ENCODE results near the gene TDG. TPM values are rescaled to one million over a fixed set of nuclear protein-coding genes. Genes with fewer than 3 reads are reported as not detected.

Gene TDG
- total RNA-seq, 1 experiment from 2014 or later = 70.3 TPM

GRCh38 chr12:104010606-104011169 is 45.0 kb downstream of the TDG start:
- H3K4me1 ChIP-seq (ENCODE audit: insufficient read depth, low read length) = no peaks in the 10 kb centered on the region
- no peak overlapping the region for H3K18ac ChIP-seq (ENCODE audit: insufficient read length, low read depth, low read length)
- no peak overlapping the region for H2BK5ac ChIP-seq (ENCODE audit: insufficient read length, low read length)
- Mint-ChIP-seq H3K27me3 (ENCODE audit: low read depth) (peaks cover 5% of the 10 kb centered on the region; the same call in 1 of the 2 replicates), H3K27ac (no peak overlapping the region), H3K36me3 (ENCODE audit: insufficient read depth in 1 of 3, low read depth in 3 of 3) (peaks cover 0 to 4% (median 2%) of the 10 kb centered on the region in 3 experiments; a peak in 2 of 7 replicates), H3K4me3 (no peak overlapping the region), H3K4me1 (no peaks in the 10 kb centered on the region), H3K9me3 (peaks cover 5 to 7% of the 10 kb centered on the region in 2 experiments; a peak in 4 of 5 replicates)
- H4K8ac ChIP-seq (replicated peaks; ENCODE audit: insufficient read length, low read depth, low read length) = no peak overlapping the region
- no CpG with 5 or more reads among the region's 2 CpGs for WGBS (ENCODE audit: extremely low coverage, insufficient read length, low lambda C conversion rate)
- no peak overlapping the region for H2AK5ac ChIP-seq (ENCODE audit: insufficient read length, low read length)
- no peaks in the 10 kb centered on the region for H3K9me3 ChIP-seq (ENCODE audit: control insufficient read depth, low read depth, low read length)
- no peaks in the 10 kb centered on the region for H3K79me2 ChIP-seq (ENCODE audit: insufficient read depth, low read length)
- no peak overlapping the region for H2BK15ac ChIP-seq (ENCODE audit: low read depth, low read length)
- H3K27ac ChIP-seq (ENCODE audit: insufficient read length, low read depth, low read length) = no peak overlapping the region
- no peak for DNase-seq
- no peak overlapping the region for H2AFZ ChIP-seq (ENCODE audit: low read length)
- no peak overlapping the region for H2BK12ac ChIP-seq (ENCODE audit: insufficient read length, low read depth, low read length)
- H3K23me2 ChIP-seq (ENCODE audit: insufficient read length, low read depth, low read length, poor library complexity, severe bottlenecking) = no peaks in the 10 kb centered on the region
- no peak overlapping the region for H3K56ac ChIP-seq (ENCODE audit: insufficient read length, low read depth, low read length)
- H3K4me2 ChIP-seq (ENCODE audit: insufficient read depth, insufficient read length, low read length) = no peak overlapping the region
- H3K4ac ChIP-seq (ENCODE audit: low read depth, low read length) = no peak overlapping the region
- H2BK20ac ChIP-seq (ENCODE audit: low read depth, low read length, poor library complexity, severe bottlenecking) = no peak overlapping the region
- TF ChIP-seq CTCF (conservative IDR thresholded peaks at IDR 0.05) = no peak
- no peak overlapping the region for H3K23ac ChIP-seq (ENCODE audit: insufficient read length, low read depth, low read length)
- H4K20me1 ChIP-seq (ENCODE audit: control insufficient read depth, insufficient read depth, insufficient read length) = no peaks in the 10 kb centered on the region
- no peak overlapping the region for H3K14ac ChIP-seq (ENCODE audit: insufficient read depth, low read length)
- H4K5ac ChIP-seq (ENCODE audit: insufficient read length, low read depth, low read length) = no peak overlapping the region
- no peaks in the 10 kb centered on the region for H3K27me3 ChIP-seq (ENCODE audit: insufficient read depth, low read length)
- H3K79me1 ChIP-seq (ENCODE audit: insufficient read depth, low read depth, low read length, poor library complexity, severe bottlenecking) = no peaks in the 10 kb centered on the region
- no peak overlapping the region for H2BK120ac ChIP-seq (ENCODE audit: low read depth, low read length, poor library complexity, severe bottlenecking)
- no peak overlapping the region for H3K9ac ChIP-seq (ENCODE audit: extremely low read depth, insufficient read length, low read length)
- no peak overlapping the region for H4K91ac ChIP-seq (ENCODE audit: insufficient read length, low read depth, low read length)
- H3T11ph ChIP-seq (ENCODE audit: low read length) = no peak overlapping the region

Measured in H9 (cell line).